HUES48 (cell line): ENCODE results near the gene TBC1D10A.

Experiments used
- H3K27ac ChIP-seq: one replicate; pipeline ENCODE4 v1.7.0; 2013; ENCODE audit warnings: low read depth, low read length, inconsistent platforms
- H3K27me3 ChIP-seq: 2 replicates; pipeline ENCODE4 v1.6.1; 2013; ENCODE audit warnings: mild to moderate bottlenecking, low read length; ENCODE audit not compliant: control insufficient read depth, insufficient read depth
- H3K36me3 ChIP-seq: 2 replicates; pipeline ENCODE4 v1.6.1; 2013; ENCODE audit warnings: low read length; ENCODE audit not compliant: control insufficient read depth, insufficient read depth
- H3K4me1 ChIP-seq: 2 replicates; pipeline ENCODE4 v1.6.1; 2013; ENCODE audit warnings: mild to moderate bottlenecking, low read length; ENCODE audit not compliant: control insufficient read depth, insufficient read depth
- H3K4me3 ChIP-seq: 2 replicates; pipeline ENCODE4 v1.5.1; 2013; ENCODE audit warnings: mild to moderate bottlenecking, low read depth, low read length
- H3K9ac ChIP-seq: 2 replicates; pipeline ENCODE4 v1.6.1; 2013; ENCODE audit warnings: mild to moderate bottlenecking, low read depth, low read length, moderate library complexity
- H3K9me3 ChIP-seq: 2 replicates; pipeline ENCODE4 v1.6.1; 2013; ENCODE audit warnings: low read length; ENCODE audit not compliant: control insufficient read depth, insufficient read depth

Gene TBC1D10A

DNA sequence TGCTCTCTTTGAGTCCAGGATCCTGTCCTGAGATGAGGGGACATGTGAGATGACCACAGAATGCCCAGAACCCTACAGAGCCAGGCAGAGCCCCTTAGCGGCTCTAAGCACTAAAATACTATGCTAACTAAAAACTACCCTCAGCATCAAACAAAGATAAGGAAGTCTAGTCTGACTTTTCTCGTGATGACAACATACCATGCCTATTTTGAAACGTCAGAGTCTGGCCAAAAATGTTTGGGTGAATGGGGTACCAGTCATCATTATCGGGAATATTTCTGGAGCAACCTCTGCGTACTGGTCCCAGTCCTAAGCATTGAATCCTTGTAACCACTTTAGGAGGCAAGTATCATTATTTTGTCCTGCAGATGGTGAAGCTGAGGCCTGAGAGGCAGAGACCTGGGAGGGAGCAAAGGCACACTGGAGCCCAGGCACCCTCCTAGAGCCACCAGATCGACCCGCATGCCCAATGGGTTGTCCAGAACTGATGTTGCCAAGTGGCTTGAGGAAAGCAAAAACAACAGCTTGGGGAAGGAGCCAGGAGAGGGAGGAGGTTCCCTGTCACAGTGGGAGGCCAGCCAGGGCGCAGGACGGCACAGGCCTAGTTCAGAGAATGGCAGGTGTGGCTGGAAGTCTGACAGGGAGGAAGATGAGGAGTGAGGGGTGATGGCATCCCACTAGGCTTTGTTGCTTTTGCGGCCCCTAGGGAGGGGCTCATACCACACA is 52.9 kb downstream of the TBC1D10A start:
- Histone ChIP-seq H3K27ac (no peak overlapping the region), H3K27me3 (no peaks in the 10 kb centered on the region), H3K4me1 (peaks cover 3% of the 10 kb centered on the region; the same call in 1 of the 2 replicates), H3K9me3 (no peaks in the 10 kb centered on the region), H3K4me3 (no peak overlapping the region), H3K9ac (no peak overlapping the region), H3K36me3 (no peaks in the 10 kb centered on the region)

DNA sequence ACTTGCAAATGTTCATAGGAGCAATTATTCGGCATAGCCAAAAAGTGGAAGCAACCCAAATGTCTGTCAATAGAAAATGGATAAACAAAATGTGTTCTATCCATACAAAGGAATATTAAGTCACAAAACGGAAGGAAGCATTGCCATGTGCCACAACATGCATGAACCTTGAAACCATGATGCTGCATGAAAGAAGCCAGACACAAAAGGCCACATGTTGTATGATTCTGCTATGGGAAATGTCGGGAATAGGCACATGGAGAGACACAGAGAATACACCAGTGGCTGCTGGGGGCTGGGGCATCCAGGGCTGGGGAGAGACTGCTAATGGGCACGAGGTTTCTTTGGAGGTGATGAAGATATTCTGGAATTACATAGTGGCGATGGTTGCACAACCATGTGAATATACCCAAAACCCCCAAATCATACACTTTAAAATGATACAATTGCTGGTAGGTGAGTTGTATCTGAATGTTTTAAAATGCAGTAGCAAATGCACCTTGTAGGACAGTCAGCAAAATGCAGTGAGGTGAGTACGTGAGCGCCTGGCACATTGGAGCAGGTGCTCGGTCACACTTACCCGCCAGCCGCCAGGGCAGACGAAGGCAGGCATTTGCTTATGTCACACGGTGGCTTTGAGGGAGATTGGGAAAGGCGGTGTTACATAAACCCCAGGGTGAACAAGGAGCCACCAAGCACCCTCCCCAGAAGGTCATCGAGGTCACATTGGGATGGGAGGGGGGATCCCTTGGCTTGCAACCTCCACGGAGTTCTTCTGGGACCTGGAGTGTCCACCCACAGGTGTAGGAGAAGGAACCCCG is 53.8 kb downstream of the TBC1D10A start:
- Histone ChIP-seq H3K4me3 (no peak overlapping the region), H3K36me3 (no peaks in the 10 kb centered on the region), H3K27ac (no peak overlapping the region), H3K4me1 (peaks cover 3% of the 10 kb centered on the region; the same call in 1 of the 2 replicates), H3K9ac (no peak overlapping the region), H3K27me3 (no peaks in the 10 kb centered on the region), H3K9me3 (no peaks in the 10 kb centered on the region)

DNA sequence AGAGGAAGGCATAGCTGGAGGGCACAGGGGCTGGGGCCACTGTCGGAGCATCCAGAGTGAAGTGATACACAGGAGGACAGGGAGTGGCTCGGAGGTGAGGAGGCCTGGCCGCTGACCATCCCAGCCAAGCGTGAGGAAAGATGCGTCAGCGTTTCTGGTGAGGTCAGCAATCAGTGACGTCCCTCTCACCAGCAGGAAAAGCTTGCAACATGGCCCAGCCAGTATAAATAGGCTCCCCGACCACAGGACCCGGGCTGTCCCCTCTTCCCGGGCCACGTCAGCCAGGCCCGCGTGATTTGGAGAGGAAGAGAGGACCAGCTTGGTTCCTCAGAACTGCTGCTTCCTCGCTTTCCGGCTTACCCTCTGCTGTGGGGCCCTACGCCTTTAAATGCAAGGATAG is 55.9 kb downstream of the TBC1D10A start:
- H3K36me3 ChIP-seq = no peaks in the 10 kb centered on the region
- no peaks in the 10 kb centered on the region for H3K27me3 ChIP-seq
- no peaks in the 10 kb centered on the region for H3K4me1 ChIP-seq
- H3K4me3 ChIP-seq = no peak overlapping the region
- no peak overlapping the region for H3K9ac ChIP-seq
- H3K27ac ChIP-seq = no peak overlapping the region
- no peaks in the 10 kb centered on the region for H3K9me3 ChIP-seq

DNA sequence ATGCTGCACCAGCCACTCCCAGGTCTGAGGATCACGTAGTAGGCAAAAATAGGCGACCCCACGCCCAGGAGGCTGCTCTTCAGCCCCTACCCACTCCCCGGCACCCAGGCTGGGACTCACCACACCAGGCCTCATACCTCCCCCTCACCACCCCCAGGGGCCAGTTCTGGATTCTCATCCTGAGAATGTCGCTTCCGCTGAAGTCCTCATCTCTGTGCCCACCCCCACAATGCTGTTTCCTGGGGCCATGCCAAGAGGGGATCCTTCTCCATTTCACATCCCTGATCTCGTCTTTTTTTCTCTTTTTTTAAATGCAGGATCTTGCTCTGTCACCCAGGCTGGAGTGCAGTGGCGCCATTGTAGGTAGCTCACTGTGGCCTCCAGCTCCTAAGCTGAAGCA is 58.4 kb downstream of the TBC1D10A start:
- Histone ChIP-seq H3K4me1 (no peaks in the 10 kb centered on the region), H3K4me3 (no peak overlapping the region), H3K27ac (no peak overlapping the region), H3K9me3 (no peaks in the 10 kb centered on the region), H3K36me3 (no peaks in the 10 kb centered on the region), H3K9ac (no peak overlapping the region), H3K27me3 (no peaks in the 10 kb centered on the region; the same call in 1 of the 2 replicates)

DNA sequence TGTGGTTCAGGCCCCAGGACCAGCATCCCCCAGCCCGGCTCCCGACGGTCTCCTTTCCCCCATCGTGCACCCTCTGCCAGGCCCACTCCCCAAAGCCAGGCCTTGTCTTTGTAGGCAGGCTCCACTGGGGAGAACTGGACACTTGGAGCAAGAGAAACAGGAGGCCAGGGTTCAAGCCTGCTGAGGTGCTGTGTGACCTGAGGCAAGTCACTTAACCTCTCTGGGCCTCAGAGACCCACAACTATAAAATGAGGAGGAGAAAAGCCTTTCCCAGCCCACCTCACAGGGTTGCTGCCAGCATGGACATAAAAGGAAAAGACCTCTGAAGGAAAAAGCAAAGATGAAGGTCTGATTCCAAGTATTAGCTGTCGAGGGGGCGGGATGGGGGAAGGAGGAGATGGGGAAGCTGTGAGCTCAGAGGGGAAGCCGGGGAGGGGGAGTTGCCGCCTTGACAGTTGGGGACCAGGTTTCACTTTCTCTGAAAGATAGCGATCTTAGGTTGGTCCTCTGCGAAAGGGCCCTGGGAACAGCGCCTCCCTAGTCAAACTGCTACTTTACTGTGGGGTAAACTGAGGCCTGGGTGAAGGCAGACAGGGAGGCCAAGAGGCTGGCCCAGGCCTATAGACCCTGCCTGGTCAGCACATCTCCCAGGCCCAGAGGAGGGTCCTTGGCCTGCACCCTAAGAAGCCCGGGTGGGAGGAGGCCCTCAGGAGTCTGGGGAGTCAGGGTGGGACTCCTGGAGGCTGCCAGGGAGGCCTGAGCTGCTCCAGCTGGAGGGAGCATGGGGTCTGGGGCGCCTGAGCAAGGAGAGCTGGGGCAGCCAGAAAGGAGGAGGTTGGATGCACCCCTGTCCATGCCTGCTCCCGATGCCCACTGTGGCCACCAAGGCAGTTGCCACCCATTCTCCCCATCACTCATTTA is 59.1 kb downstream of the TBC1D10A start:
- no peaks in the 10 kb centered on the region for H3K9me3 ChIP-seq
- H3K9ac ChIP-seq = no peak overlapping the region
- H3K4me1 ChIP-seq = no peaks in the 10 kb centered on the region
- H3K27me3 ChIP-seq = no peaks in the 10 kb centered on the region; the same call in 1 of the 2 replicates
- H3K36me3 ChIP-seq = no peaks in the 10 kb centered on the region
- H3K27ac ChIP-seq = no peak overlapping the region
- no peak overlapping the region for H3K4me3 ChIP-seq

DNA sequence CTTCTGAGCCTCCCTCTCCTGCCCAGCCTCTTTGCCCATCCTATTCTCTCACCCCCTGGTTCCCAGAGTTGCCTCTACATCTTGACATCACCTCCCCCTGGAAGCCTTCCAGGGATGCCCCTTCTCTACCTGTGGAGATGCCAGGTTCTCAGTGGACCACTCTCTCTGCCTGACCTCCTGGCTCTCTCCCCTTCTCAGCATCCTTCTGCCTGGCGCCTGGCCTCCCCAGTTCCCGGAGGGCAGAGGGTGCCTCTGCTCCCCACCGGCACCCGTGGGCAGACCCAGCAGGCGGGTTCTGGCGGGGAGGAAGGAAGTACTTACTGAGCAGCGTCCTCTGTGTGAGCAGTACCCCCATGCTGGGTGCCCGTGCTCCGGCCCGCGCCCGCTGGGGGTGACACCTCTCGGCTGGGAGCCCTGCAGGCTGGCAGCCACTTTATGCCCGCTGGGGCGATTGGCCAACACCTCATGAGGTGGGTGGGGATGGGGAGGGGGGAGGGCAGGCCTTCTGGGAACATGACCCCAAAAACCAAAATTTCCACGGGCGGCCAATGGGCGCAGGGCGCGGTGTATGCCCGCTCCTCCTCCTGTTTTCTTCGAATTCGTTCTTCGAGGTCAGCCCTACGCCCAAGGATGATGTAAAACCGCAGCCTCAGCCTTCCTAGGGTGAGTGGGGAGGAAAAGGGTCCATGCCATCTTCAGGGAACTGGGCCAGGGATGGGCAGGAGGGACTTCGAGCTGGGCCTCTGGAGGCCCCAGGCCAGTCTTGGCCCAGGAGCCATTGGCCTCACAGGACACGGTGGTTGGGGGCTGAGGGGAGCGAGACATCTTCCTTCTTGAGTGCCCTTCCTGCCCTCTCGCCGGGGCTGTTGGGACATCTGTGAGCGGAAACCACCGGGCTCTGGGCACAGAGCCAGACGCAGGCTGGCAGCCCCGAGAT is 60.0 kb downstream of the TBC1D10A start, which contains the start of gene OSM:
Gene OSM, minus strand, starts transcription at position 407 of the 937 bp plus-strand sequence. Its CDS starts 52 bp downstream, at position 355.
- no peaks in the 10 kb centered on the region; the same call in 1 of the 2 replicates for H3K27me3 ChIP-seq
- H3K27ac ChIP-seq = no peak within 1 kb of the TSS
- no peak within 1 kb of the TSS for H3K9ac ChIP-seq
- no peaks in the 10 kb centered on the region for H3K9me3 ChIP-seq
- no peaks in the 10 kb centered on the region for H3K4me1 ChIP-seq
- no peaks in the 10 kb centered on the region for H3K36me3 ChIP-seq
- no peak within 1 kb of the TSS for H3K4me3 ChIP-seq

DNA sequence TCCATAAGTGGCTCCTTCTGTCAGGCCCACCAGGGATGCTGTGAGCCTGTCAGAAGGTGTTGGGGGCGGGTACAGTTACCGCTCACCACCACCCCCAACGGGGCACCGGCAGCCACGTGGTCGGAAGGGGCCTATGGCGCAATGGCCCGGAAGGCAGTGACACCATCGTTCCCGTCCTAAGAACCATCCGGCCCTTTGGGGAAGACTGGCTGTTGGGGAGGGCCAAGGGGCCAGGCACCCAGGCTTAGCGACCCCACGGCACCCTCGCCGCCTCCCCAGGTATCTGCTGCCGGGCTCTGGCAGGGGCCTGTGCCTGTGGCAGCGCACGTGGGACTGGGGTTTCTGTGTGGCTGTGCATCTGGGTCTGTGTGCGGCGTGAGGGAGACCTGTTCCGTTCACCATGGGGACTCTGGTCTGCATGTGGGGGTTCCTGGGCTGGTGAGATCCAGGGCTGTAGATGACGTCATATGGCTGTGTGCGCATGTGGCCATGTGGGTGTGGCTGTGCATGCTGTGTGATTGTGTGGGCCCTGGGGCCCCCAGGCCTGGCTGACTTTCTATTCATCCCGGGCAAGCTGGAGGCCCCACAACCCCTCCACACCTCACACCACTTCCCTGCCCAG is 60.8 kb downstream of the TBC1D10A start:
- Histone ChIP-seq H3K36me3 (no peaks in the 10 kb centered on the region), H3K27me3 (no peaks in the 10 kb centered on the region; the same call in 1 of the 2 replicates), H3K4me1 (no peaks in the 10 kb centered on the region), H3K27ac (no peak overlapping the region), H3K9me3 (no peaks in the 10 kb centered on the region), H3K4me3 (no peak overlapping the region), H3K9ac (no peak overlapping the region)

DNA sequence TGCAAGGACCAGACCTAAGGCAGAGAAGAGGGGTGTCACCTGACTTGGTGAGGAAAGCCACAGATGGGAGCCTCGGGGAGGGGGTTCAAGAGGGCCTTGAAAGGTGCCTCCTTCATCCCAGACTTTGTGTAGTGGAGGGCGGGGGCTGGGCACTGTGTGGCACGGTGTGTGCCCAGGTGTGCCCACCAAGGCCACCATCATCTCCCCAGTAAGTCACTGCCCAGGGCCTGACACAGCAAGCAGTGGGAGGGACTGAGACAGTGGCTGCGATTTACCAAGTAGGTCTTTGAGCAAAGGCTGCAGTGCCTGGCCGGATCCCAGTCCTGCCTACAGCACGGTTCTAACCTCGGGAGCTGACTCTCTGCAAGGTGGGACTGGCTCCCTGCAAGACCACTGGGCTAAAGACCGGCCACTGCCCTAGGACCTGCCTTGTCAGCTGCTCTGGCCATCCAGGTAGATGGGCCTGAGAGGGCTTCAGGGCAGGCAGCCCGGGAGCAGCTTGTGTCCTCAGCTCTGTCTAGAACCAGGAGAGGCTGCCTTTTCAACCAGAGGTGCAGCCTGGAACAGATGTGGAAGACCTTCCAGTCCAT is 61.5 kb downstream of the TBC1D10A start:
- no peak overlapping the region for H3K27ac ChIP-seq
- no peaks in the 10 kb centered on the region for H3K4me1 ChIP-seq

DNA sequence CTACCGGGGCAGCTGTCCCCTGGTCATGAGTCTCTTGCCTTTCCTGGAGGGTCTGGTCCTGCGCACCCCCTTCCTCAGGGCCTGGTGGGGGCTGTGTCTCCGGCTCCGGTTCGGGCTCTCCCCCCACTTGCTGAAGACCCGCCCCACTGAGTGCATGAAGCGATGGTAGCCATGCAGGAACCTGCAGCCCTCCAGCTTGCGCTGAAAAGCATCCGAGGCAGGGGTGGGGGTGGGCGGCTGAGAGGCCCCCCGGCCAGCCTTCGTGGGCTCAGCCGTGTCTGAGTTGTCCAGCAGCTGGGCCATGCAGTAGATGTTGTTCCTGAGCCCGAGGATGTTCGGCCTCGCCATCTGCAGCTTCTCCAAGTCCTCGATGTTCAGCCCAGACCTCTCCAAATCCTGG is 62.9 kb downstream of the TBC1D10A start:
- H3K4me1 ChIP-seq = no peaks in the 10 kb centered on the region
- H3K9me3 ChIP-seq = no peaks in the 10 kb centered on the region
- H3K36me3 ChIP-seq = no peaks in the 10 kb centered on the region
- no peak overlapping the region for H3K4me3 ChIP-seq
- no peaks in the 10 kb centered on the region; the same call in 1 of the 2 replicates for H3K27me3 ChIP-seq
- H3K9ac ChIP-seq = no peak overlapping the region
- H3K27ac ChIP-seq = no peak overlapping the region

More for the DNA sequence above, 61.5 kb downstream of the TBC1D10A start:
- Histone ChIP-seq H3K4me3 (no peak overlapping the region), H3K27me3 (no peaks in the 10 kb centered on the region; the same call in 1 of the 2 replicates), H3K9me3 (no peaks in the 10 kb centered on the region), H3K36me3 (no peaks in the 10 kb centered on the region), H3K9ac (no peak overlapping the region)
